Osteocyte (in vitro differentiated cells): Measurements from ENCODE around the gene BNC2. TPM values are rescaled to one million over a fixed set of nuclear protein-coding genes. Genes with fewer than 3 reads are reported as not detected.

Experiments
- DNase-seq: peaks from one replicate; pipeline ENCODE4 v3.0.0; 2021; ENCODE audit warnings: mixed read lengths; ENCODE audit not compliant: unreplicated experiment; ENCODE audit errors: extremely low spot score
- H3K27ac Mint-ChIP-seq: one replicate; pipeline ENCODE4 v1.8.0; 2021; ENCODE audit warnings: mild to moderate bottlenecking, mixed read lengths; ENCODE audit not compliant: unreplicated experiment
- H3K27me3 Mint-ChIP-seq: one replicate; pipeline ENCODE4 v1.8.0; 2021; ENCODE audit warnings: mixed read lengths; ENCODE audit not compliant: unreplicated experiment
- H3K36me3 Mint-ChIP-seq: one replicate; pipeline ENCODE4 v1.8.0; 2021; ENCODE audit warnings: mixed read lengths; ENCODE audit not compliant: unreplicated experiment
- H3K4me1 Mint-ChIP-seq: one replicate; pipeline ENCODE4 v1.8.0; 2021; ENCODE audit warnings: mixed read lengths; ENCODE audit not compliant: unreplicated experiment
- H3K4me3 Mint-ChIP-seq: one replicate; pipeline ENCODE4 v1.8.0; 2021; ENCODE audit warnings: mild to moderate bottlenecking, moderate library complexity, mixed read lengths; ENCODE audit not compliant: unreplicated experiment
- H3K9me3 Mint-ChIP-seq: one replicate; pipeline ENCODE4 v1.8.0; 2021; ENCODE audit warnings: mixed read lengths; ENCODE audit not compliant: unreplicated experiment
- CTCF ChIP-seq: fragments of 200-600 bp; sonication (generic); IDR thresholded peaks from 2 replicates; pipeline ENCODE4 v1.5.0; 2021; ENCODE audit warnings: antibody characterized with exemption, mild to moderate bottlenecking, moderate library complexity
- total RNA-seq: library from RNA; stranded (reverse); gene quantifications from 2 replicates; pipeline ENCODE4 v1.2.1, GENCODE V29; 2021

BNC2 gene
- total RNA-seq, 1 donor from 2014 or later: 66.5 TPM

DNA sequence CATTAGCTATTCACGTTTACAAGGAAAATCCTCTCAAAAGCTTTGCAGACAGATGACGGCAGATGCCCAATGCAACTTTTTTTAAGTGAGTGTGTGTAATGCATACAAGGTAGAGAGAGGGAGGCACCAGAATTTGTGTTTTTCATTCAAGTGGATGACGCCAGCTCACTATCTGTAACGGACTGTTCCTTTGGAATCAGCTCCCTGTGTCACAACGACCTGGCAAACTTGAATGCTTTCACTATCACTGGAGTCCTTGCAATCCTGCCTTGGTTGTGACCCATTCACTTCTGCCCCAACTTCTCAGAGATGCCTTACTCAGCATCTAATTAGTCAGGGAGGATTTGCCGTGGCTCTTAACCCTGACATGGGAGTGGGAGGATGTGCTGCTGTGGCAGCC lies 148.5 kb downstream of the BNC2 start:
- H3K4me3 Mint-ChIP-seq: no peak overlapping the region
- peaks cover 69% of the 10 kb centered on the region for H3K4me1 Mint-ChIP-seq
- H3K27me3 Mint-ChIP-seq: no peaks in the 10 kb centered on the region
- DNase-seq: no peak
- no peaks in the 10 kb centered on the region for H3K9me3 Mint-ChIP-seq
- peak overlapping the region; percentile 82 for H3K27ac Mint-ChIP-seq
- no peak for TF ChIP-seq CTCF
- peaks cover 10% of the 10 kb centered on the region for H3K36me3 Mint-ChIP-seq

DNA sequence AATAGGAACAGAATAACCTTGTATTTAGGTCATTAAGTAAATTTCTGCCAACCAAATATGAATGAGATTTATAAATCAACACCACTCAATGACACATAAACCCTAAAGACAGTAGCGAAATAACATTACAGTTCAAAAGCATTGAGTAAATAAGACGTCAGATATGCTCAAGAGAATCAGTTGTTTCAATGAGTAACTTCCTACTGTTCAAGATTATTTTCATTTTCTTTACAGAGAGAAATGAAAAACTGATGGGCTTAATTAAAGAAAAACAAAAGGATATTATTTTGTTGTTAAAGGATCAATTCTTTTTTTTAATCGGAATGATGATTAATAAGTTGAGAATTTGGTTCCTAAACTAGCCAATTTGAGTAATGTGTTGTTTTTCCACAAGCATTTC lies 150.1 kb downstream of the BNC2 start:
- no peak for DNase-seq
- Mint-ChIP-seq H3K4me1 (peaks cover 71% of the 10 kb centered on the region), H3K27me3 (no peaks in the 10 kb centered on the region), H3K27ac (peak overlapping the region; percentile 82), H3K4me3 (peak overlapping the region; percentile 38), H3K9me3 (no peaks in the 10 kb centered on the region), H3K36me3 (peaks cover 14% of the 10 kb centered on the region)
- no peak for TF ChIP-seq CTCF

GRCh38 chr9:16719921-16720320 lies 150.5 kb downstream of the BNC2 start:
- no peak for TF ChIP-seq CTCF
- Mint-ChIP-seq H3K27ac (peak overlapping the region; percentile 82), H3K27me3 (no peaks in the 10 kb centered on the region), H3K36me3 (peaks cover 14% of the 10 kb centered on the region), H3K4me1 (peaks cover 70% of the 10 kb centered on the region), H3K4me3 (peak overlapping the region; percentile 38), H3K9me3 (no peaks in the 10 kb centered on the region)
- no peak for DNase-seq

- no peaks in the 10 kb centered on the region for H3K9me3 Mint-ChIP-seq
Measured at GRCh38 chr9:16718952-16719351, 151.5 kb downstream of the BNC2 start.

GRCh38 chr9:16718296-16718695 lies 152.2 kb downstream of the BNC2 start:
- H3K9me3 Mint-ChIP-seq: no peaks in the 10 kb centered on the region
- no peaks in the 10 kb centered on the region for H3K27me3 Mint-ChIP-seq
- no peak overlapping the region for H3K4me3 Mint-ChIP-seq
- H3K27ac Mint-ChIP-seq: peak overlapping the region; percentile 46
- no peak for DNase-seq
- peaks cover 60% of the 10 kb centered on the region for H3K4me1 Mint-ChIP-seq
- peaks cover 17% of the 10 kb centered on the region for H3K36me3 Mint-ChIP-seq
- TF ChIP-seq CTCF: no peak

More at GRCh38 chr9:16718952-16719351, 151.5 kb downstream of the BNC2 start:
- Mint-ChIP-seq H3K4me1 (peaks cover 63% of the 10 kb centered on the region), H3K36me3 (peaks cover 17% of the 10 kb centered on the region), H3K4me3 (no peak overlapping the region), H3K27me3 (no peaks in the 10 kb centered on the region), H3K27ac (no peak overlapping the region)
- no peak for TF ChIP-seq CTCF
- no peak for DNase-seq
